GM19351 (cell line): ENCODE data around the gene IRX4.

Experiments used
- ATAC-seq: cut with Tn5 transposase; IDR thresholded peaks from one replicate; pipeline ENCODE4 v1.9.1; 2021; ENCODE audit warnings: mild to moderate bottlenecking, moderate library complexity; ENCODE audit not compliant: unreplicated experiment

Gene IRX4

GRCh38 chr5:1882337-1883119 lies at the start of gene IRX4:
Gene IRX4 (minus strand): TSS chr5:1882925. CDS start chr5:1882647, 278 bp downstream.
- ATAC-seq: no peak

- ATAC-seq: no peak
Observed at GRCh38 chr5:1931604-1932231, 49.0 kb upstream of the IRX4 start.

GRCh38 chr5:1930880-1931603 lies 48.3 kb upstream of the IRX4 start:
- no peak for ATAC-seq

GRCh38 chr5:1930501-1930879 lies 47.8 kb upstream of the IRX4 start:
- ATAC-seq: no peak

GRCh38 chr5:1929108-1929991 lies 46.6 kb upstream of the IRX4 start:
- ATAC-seq: no peak

- ATAC-seq: no peak
Observed at GRCh38 chr5:1926471-1927341, 44.0 kb upstream of the IRX4 start.

- ATAC-seq: no peak
Observed at GRCh38 chr5:1926071-1926440, 43.3 kb upstream of the IRX4 start.

- ATAC-seq: no peak
Observed at GRCh38 chr5:1925111-1926070, 42.7 kb upstream of the IRX4 start.

GRCh38 chr5:1923766-1924165 lies 41.0 kb upstream of the IRX4 start:
- ATAC-seq: no peak

- ATAC-seq: no peak
Observed at GRCh38 chr5:1923341-1923740, 40.6 kb upstream of the IRX4 start.

- no peak for ATAC-seq
Observed at GRCh38 chr5:1921711-1922110, 39.0 kb upstream of the IRX4 start.

GRCh38 chr5:1919750-1920149 lies 37.0 kb upstream of the IRX4 start:
- no peak for ATAC-seq

GRCh38 chr5:1919209-1919566 lies 36.5 kb upstream of the IRX4 start:
- ATAC-seq: no peak

- no peak for ATAC-seq
Observed at GRCh38 chr5:1918488-1919208, 35.9 kb upstream of the IRX4 start.

- no peak for ATAC-seq
Observed at GRCh38 chr5:1917830-1918487, 35.2 kb upstream of the IRX4 start.

- no peak for ATAC-seq
Observed at GRCh38 chr5:1916041-1917001, 33.6 kb upstream of the IRX4 start.

GRCh38 chr5:1915316-1915715 lies 32.6 kb upstream of the IRX4 start:
- no peak for ATAC-seq
